BLaER1 (cell line): ENCODE measurements around the gene CTNNA2.

ENCODE experiments used
- H3K27ac ChIP-seq: shearing (Covaris generic); formaldehyde crosslinking; 2 replicates; pipeline ENCODE4 v1.8.1; 2022
- H3K27me3 ChIP-seq: shearing (Covaris generic); formaldehyde crosslinking; 2 replicates; pipeline ENCODE4 v1.8.1; 2022
- H3K36me3 ChIP-seq: shearing (Covaris generic); formaldehyde crosslinking; 2 replicates; pipeline ENCODE4 v1.8.1; 2022
- H3K4me1 ChIP-seq: shearing (Covaris generic); formaldehyde crosslinking; 2 replicates; pipeline ENCODE4 v1.8.1; 2022
- H3K4me2 ChIP-seq: shearing (Covaris generic); formaldehyde crosslinking; 2 replicates; pipeline ENCODE4 v1.8.1; 2022
- H3K4me3 ChIP-seq: shearing (Covaris generic); formaldehyde crosslinking; 2 replicates; pipeline ENCODE4 v1.8.1; 2022
- H3K9ac ChIP-seq: shearing (Covaris generic); formaldehyde crosslinking; 2 replicates; pipeline ENCODE4 v1.8.1; 2022
- H3K9me3 ChIP-seq: shearing (Covaris generic); formaldehyde crosslinking; 2 replicates; pipeline ENCODE4 v1.8.1; 2022
- H4K20me1 ChIP-seq: shearing (Covaris generic); formaldehyde crosslinking; 2 replicates; pipeline ENCODE4 v1.8.1; 2022
- Cebpa-rat ChIP-seq: shearing (Covaris generic); IDR thresholded peaks from 2 replicates; pipeline ENCODE4 v1.8.1; 2022

CTNNA2 gene

DNA sequence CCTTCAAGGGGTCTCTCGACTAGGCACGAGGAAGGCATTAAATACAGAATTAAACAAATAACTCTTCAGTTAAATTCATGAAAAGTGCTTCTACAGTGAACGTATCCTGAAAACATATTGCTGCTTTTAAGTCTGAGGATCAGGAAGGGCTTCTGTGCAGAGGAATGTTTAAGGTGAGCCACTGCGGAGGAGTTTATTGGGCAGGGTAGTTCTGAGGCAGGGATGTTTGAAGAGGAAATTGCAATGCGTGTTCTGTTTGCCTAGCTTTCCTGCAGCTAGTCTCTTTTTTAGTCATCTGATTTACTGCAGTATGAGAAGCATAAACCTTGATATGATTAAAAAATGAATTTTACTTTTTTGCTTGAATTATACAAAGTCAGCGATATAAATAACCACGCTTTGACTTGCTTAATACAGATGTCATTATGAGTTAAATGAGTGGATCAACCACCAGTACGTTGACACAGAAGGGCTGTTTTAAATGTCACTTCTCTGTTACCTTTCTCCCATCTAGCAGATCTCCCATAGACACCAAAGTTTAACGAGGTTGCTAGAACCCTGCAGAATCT, 98.7 kb downstream of the CTNNA2 start:
- no peak for TF ChIP-seq Cebpa-rat
- no peak overlapping the region for H3K4me2 ChIP-seq
- H3K4me3 ChIP-seq = no peak overlapping the region
- H3K27ac ChIP-seq = no peak overlapping the region
- no peaks in the 10 kb centered on the region for H3K4me1 ChIP-seq
- H3K9ac ChIP-seq = no peak overlapping the region
- no peaks in the 10 kb centered on the region for H3K27me3 ChIP-seq
- H3K9me3 ChIP-seq = no peaks in the 10 kb centered on the region
- no peaks in the 10 kb centered on the region for H4K20me1 ChIP-seq
- H3K36me3 ChIP-seq = no peaks in the 10 kb centered on the region

DNA sequence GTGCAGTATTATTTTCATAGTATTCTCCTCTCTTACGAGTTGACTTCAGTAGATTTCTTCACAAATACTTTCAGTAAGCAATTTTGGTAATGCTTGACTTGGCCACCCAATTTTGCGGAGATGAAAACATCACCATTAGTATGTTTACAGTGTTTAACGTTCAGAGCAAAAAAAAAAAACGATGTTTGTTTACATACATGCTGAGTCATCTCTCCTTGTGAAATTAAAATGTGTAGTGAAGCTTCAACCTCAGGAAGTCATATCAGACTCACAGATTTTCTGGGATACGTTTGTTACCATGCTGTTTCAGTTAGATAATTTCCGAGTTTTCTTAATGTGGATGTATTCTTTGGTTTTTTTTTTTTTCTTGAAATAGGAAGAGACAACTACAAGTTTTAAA, 100.1 kb downstream of the CTNNA2 start:
- Histone ChIP-seq H4K20me1 (no peaks in the 10 kb centered on the region), H3K9ac (no peak overlapping the region), H3K36me3 (no peaks in the 10 kb centered on the region), H3K4me1 (no peaks in the 10 kb centered on the region), H3K27me3 (no peaks in the 10 kb centered on the region), H3K27ac (no peak overlapping the region), H3K9me3 (no peaks in the 10 kb centered on the region), H3K4me2 (no peak overlapping the region), H3K4me3 (no peak overlapping the region)
- no peak for TF ChIP-seq Cebpa-rat

DNA sequence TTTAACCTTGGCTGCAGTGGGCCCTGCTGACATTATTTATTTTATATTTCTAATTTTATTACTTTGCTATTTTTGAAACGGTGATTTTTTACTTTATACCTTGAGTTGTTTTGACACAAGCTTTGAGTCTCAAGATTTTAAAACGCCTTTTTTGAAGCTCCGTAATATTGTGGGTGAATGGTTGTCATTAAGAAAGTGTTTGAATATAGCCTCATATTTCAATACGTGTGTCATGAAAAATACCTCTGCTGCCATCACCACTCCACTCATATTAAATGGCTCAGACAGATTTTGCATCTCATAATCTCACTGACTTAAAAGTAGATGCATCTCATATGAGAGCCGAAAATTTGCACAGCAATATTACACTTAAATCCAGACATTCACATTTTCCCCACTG, 106.6 kb downstream of the CTNNA2 start:
- Histone ChIP-seq H4K20me1 (no peaks in the 10 kb centered on the region), H3K27ac (no peak overlapping the region), H3K36me3 (no peaks in the 10 kb centered on the region), H3K4me1 (no peaks in the 10 kb centered on the region), H3K4me3 (no peak overlapping the region), H3K9ac (no peak overlapping the region), H3K9me3 (no peaks in the 10 kb centered on the region), H3K4me2 (no peak overlapping the region), H3K27me3 (no peaks in the 10 kb centered on the region)
- no peak for TF ChIP-seq Cebpa-rat

GRCh38 chr2:79619976-79620375, 107.1 kb downstream of the CTNNA2 start:
- Histone ChIP-seq H3K36me3 (no peaks in the 10 kb centered on the region), H3K9me3 (no peaks in the 10 kb centered on the region), H3K4me1 (no peaks in the 10 kb centered on the region), H3K27me3 (no peaks in the 10 kb centered on the region), H3K27ac (no peak overlapping the region), H3K4me3 (no peak overlapping the region), H4K20me1 (no peaks in the 10 kb centered on the region), H3K4me2 (no peak overlapping the region), H3K9ac (no peak overlapping the region)
- no peak for TF ChIP-seq Cebpa-rat

GRCh38 chr2:79620679-79621078, 107.8 kb downstream of the CTNNA2 start:
- no peak for TF ChIP-seq Cebpa-rat

DNA sequence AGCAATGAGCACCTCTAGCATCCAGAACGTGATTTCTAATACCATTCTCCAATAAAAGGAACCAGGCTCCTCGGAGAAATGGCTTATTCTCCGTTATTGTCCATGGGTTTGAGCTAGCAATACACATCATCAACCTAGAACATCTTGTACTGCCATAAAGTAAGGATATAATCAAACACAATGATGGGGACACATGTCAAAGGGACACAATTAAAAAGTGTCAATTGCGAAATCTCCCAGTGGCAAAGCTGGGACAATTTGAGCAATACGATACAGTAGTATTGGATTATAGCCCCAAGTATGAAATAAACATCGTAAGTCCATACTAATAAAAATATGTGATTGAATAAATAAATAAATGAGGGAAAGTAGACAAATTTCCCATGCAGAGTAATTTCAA, 108.4 kb downstream of the CTNNA2 start:
- no peak overlapping the region for H3K9ac ChIP-seq
- no peak overlapping the region for H3K4me3 ChIP-seq
- no peaks in the 10 kb centered on the region for H3K27me3 ChIP-seq
- no peaks in the 10 kb centered on the region for H4K20me1 ChIP-seq
- TF ChIP-seq Cebpa-rat = no peak
- no peak overlapping the region for H3K4me2 ChIP-seq
- H3K4me1 ChIP-seq = no peaks in the 10 kb centered on the region
- no peaks in the 10 kb centered on the region for H3K36me3 ChIP-seq
- H3K27ac ChIP-seq = no peak overlapping the region
- H3K9me3 ChIP-seq = no peaks in the 10 kb centered on the region

More at GRCh38 chr2:79620679-79621078, 107.8 kb downstream of the CTNNA2 start:
- no peaks in the 10 kb centered on the region for H3K27me3 ChIP-seq
- no peaks in the 10 kb centered on the region for H3K4me1 ChIP-seq
- H4K20me1 ChIP-seq = no peaks in the 10 kb centered on the region
- H3K27ac ChIP-seq = no peak overlapping the region
- H3K9ac ChIP-seq = no peak overlapping the region
- H3K9me3 ChIP-seq = no peaks in the 10 kb centered on the region
- no peak overlapping the region for H3K4me3 ChIP-seq
- no peaks in the 10 kb centered on the region for H3K36me3 ChIP-seq
- H3K4me2 ChIP-seq = no peak overlapping the region

GRCh38 chr2:79621755-79622154, 108.9 kb downstream of the CTNNA2 start:
- peaks cover 4% of the 10 kb centered on the region for H3K4me1 ChIP-seq
- no peak overlapping the region for H3K9ac ChIP-seq
- H4K20me1 ChIP-seq = no peaks in the 10 kb centered on the region
- H3K4me2 ChIP-seq = no peak overlapping the region
- no peak overlapping the region for H3K27ac ChIP-seq
- no peak overlapping the region for H3K4me3 ChIP-seq
- H3K9me3 ChIP-seq = no peaks in the 10 kb centered on the region
- no peaks in the 10 kb centered on the region for H3K27me3 ChIP-seq
- no peaks in the 10 kb centered on the region for H3K36me3 ChIP-seq
- TF ChIP-seq Cebpa-rat = no peak

DNA sequence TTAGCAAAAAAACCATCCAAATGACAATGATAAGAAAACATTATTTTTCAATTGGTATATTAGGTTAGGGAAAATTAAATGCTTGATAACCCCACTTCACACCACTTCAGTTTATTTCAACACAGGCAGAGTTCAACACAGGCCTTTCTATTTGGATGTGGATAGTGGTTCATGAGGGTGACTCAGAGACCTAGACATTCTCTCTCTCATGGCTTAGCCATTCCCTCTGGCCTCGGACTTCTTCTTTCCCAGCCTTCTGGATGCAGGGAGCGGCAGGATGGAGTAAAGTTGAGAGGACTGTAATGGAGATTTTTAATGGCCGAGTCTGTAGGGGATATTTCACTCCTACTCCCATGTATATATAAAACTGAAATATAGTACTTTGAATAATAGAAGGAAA, 109.7 kb downstream of the CTNNA2 start:
- no peaks in the 10 kb centered on the region for H3K27me3 ChIP-seq
- no peak overlapping the region for H3K4me3 ChIP-seq
- H3K4me1 ChIP-seq = peaks cover 12% of the 10 kb centered on the region
- no peak overlapping the region for H3K4me2 ChIP-seq
- H3K36me3 ChIP-seq = no peaks in the 10 kb centered on the region
- no peaks in the 10 kb centered on the region for H3K9me3 ChIP-seq
- no peak for TF ChIP-seq Cebpa-rat
- H3K9ac ChIP-seq = no peak overlapping the region
- no peak overlapping the region for H3K27ac ChIP-seq
- no peaks in the 10 kb centered on the region for H4K20me1 ChIP-seq

- no peaks in the 10 kb centered on the region for H3K36me3 ChIP-seq
- H3K4me2 ChIP-seq = peak overlapping the region; percentile 47
- no peaks in the 10 kb centered on the region for H3K27me3 ChIP-seq
- H3K9ac ChIP-seq = peak overlapping the region; percentile 21; the same call in 1 of the 2 replicates
- H4K20me1 ChIP-seq = no peaks in the 10 kb centered on the region
- no peaks in the 10 kb centered on the region for H3K9me3 ChIP-seq
- H3K27ac ChIP-seq = peak overlapping the region; percentile 64
- H3K4me3 ChIP-seq = no peak overlapping the region
- H3K4me1 ChIP-seq = peaks cover 18% of the 10 kb centered on the region
- no peak for TF ChIP-seq Cebpa-rat
Observed at GRCh38 chr2:79627237-79627636, 114.4 kb downstream of the CTNNA2 start.

DNA sequence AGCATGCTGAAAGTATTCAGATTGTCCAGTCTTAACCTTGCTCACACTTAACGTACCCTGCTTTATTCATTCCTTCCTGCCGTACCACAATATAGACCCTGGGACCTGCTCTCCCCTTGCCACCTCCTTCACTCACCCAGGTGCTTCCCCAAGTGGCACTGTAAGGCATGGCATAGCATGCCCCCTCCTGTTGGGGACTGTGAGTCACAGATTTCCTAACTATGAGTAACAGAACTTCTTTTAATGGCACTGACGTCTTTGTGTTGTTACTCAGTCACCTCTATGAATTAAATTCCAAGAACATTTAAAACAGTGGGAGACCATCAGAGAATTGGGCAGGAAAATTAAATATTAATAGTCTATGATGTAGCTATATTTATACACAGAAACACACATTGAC, 117.2 kb downstream of the CTNNA2 start:
- peaks cover 18% of the 10 kb centered on the region for H3K4me1 ChIP-seq
- H3K27me3 ChIP-seq = no peaks in the 10 kb centered on the region
- no peaks in the 10 kb centered on the region for H3K36me3 ChIP-seq
- no peak overlapping the region for H3K4me2 ChIP-seq
- H4K20me1 ChIP-seq = no peaks in the 10 kb centered on the region
- no peak overlapping the region for H3K27ac ChIP-seq
- TF ChIP-seq Cebpa-rat = no peak
- no peak overlapping the region for H3K9ac ChIP-seq
- no peak overlapping the region for H3K4me3 ChIP-seq
- no peaks in the 10 kb centered on the region for H3K9me3 ChIP-seq

DNA sequence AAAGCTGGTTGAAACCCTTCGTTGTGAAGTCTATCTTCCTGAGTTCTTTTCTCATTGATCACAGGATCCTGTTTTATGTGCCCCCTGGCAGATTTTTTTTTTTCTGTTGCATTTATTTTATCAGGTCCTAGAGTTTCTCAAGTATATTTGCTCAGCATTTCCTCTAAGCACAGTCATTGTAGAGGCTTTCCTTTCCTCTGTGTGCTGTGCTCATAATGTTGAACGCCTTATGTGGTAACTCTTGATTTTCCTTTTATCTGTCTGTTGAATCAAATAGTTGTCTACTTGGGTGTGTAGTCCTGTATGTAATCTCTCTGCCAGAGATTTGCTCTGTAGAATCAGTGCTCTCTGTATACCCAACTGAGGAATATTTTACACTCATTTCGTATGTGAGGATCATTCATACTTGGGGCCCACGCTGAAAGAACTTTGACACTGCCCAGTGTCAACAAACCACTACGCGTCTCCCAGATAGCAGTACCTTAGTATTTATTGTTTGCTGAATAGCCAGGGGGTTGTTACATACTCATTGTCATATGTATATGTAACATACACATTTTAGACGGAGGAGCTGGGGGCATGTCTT, 118.2 kb downstream of the CTNNA2 start:
- no peak for TF ChIP-seq Cebpa-rat
- peaks cover 18% of the 10 kb centered on the region for H3K4me1 ChIP-seq
- no peaks in the 10 kb centered on the region for H4K20me1 ChIP-seq
- no peak overlapping the region for H3K4me2 ChIP-seq
- no peak overlapping the region for H3K9ac ChIP-seq
- H3K27me3 ChIP-seq = no peaks in the 10 kb centered on the region
- H3K36me3 ChIP-seq = no peaks in the 10 kb centered on the region
- no peaks in the 10 kb centered on the region for H3K9me3 ChIP-seq
- no peak overlapping the region for H3K4me3 ChIP-seq
- H3K27ac ChIP-seq = no peak overlapping the region
